ENCODE results near the gene TRABD2B.

TRABD2B gene

GRCh38 chr1:47871799-47872353, 125.3 kb downstream of the TRABD2B start:
- no peak for DNase-seq

GRCh38 chr1:47870946-47871676, 126.1 kb downstream of the TRABD2B start:
- DNase-seq: no peak

GRCh38 chr1:47870480-47870879, 126.7 kb downstream of the TRABD2B start:
- no peak for DNase-seq

- no peak for DNase-seq
These were observed 128.9 kb downstream of the TRABD2B start for GRCh38 chr1:47868348-47868676.

GRCh38 chr1:47867438-47868347, 129.5 kb downstream of the TRABD2B start:
- DNase-seq: no peak

- DNase-seq: no peak
These were observed 130.4 kb downstream of the TRABD2B start for GRCh38 chr1:47866601-47867437.

- no peak for DNase-seq
These were observed 131.2 kb downstream of the TRABD2B start for GRCh38 chr1:47865881-47866535.

GRCh38 chr1:47859092-47859743, 138.0 kb downstream of the TRABD2B start:
- DNase-seq: no peak

- DNase-seq: no peak
These were observed 140.2 kb downstream of the TRABD2B start for GRCh38 chr1:47856996-47857395.

GRCh38 chr1:47855230-47855629, 142.0 kb downstream of the TRABD2B start:
- no peak for DNase-seq

- DNase-seq: no peak
These were observed 142.5 kb downstream of the TRABD2B start for GRCh38 chr1:47854552-47855144.

- DNase-seq: no peak
These were observed 143.3 kb downstream of the TRABD2B start for GRCh38 chr1:47853852-47854251.

- no peak for DNase-seq
These were observed 144.1 kb downstream of the TRABD2B start for GRCh38 chr1:47853059-47853458.

GRCh38 chr1:47852006-47852718, 145.0 kb downstream of the TRABD2B start:
- DNase-seq: no peak

GRCh38 chr1:47850451-47850850, 146.7 kb downstream of the TRABD2B start:
- DNase-seq: no peak

GRCh38 chr1:47849591-47850261, 147.5 kb downstream of the TRABD2B start:
- DNase-seq: no peak

GRCh38 chr1:47849005-47849521, 148.1 kb downstream of the TRABD2B start:
- no peak for DNase-seq

GRCh38 chr1:47847763-47848162, 149.4 kb downstream of the TRABD2B start:
- no peak for DNase-seq

GRCh38 chr1:47844558-47844955, 152.6 kb downstream of the TRABD2B start:
- no peak for DNase-seq

All from CD4-positive, alpha-beta T cell treated with Interleukin-6 for 4 hours (primary cell).